HL-60 (cell line): Measurements from ENCODE around the gene USP13.

Experiments used
- DNase-seq, 2 experiments: peaks; one replicate each; pipeline ENCODE4 v3.0.0-alpha.2; 2010 to 2020; ENCODE audit warnings: low read depth in 1 of 2, low spot score in 1 of 2
- H3K27ac ChIP-seq: fragments of 250-450 bp; sonication (Bioruptor Pico); replicated peaks from 2 replicates; pipeline ENCODE4 v1.5.1; 2020; ENCODE audit warnings: mild to moderate bottlenecking, moderate library complexity
- H3K27me3 ChIP-seq: fragments of 250-450 bp; sonication (Bioruptor Pico); 2 replicates; pipeline ENCODE4 v1.5.1; 2021; ENCODE audit warnings: mild to moderate bottlenecking, moderate library complexity; ENCODE audit not compliant: insufficient read depth, poor library complexity, severe bottlenecking
- H3K4me3 ChIP-seq: replicated peaks from 2 replicates; pipeline ENCODE4 v1.5.1; 2011; ENCODE audit warnings: mild to moderate bottlenecking, control low read depth, low read length; ENCODE audit not compliant: insufficient read depth
- CTCF ChIP-seq: IDR thresholded peaks from one replicate; pipeline ENCODE4 v1.5.1; 2011; ENCODE audit warnings: low read length, control low read depth, inconsistent platforms; ENCODE audit not compliant: insufficient read depth
- GABPA ChIP-seq: IDR thresholded peaks from 2 replicates; pipeline ENCODE4 v1.6.1; 2012; ENCODE audit warnings: low read depth
- POLR2AphosphoS5 ChIP-seq: IDR thresholded peaks from 2 replicates; pipeline ENCODE4 v1.6.1; 2012; ENCODE audit warnings: low read depth
- SPI1 ChIP-seq: IDR thresholded peaks from 2 replicates; pipeline ENCODE4 v1.6.1; 2012; ENCODE audit warnings: low read depth, mild to moderate bottlenecking, borderline replicate concordance
- TF ChIP-seq, protein P1 (sequence below): IDR thresholded peaks from 2 replicates; pipeline ENCODE4 v1.6.1; 2012; ENCODE audit warnings: low read depth; ENCODE audit not compliant: insufficient replicate concordance

Gene USP13

DNA sequence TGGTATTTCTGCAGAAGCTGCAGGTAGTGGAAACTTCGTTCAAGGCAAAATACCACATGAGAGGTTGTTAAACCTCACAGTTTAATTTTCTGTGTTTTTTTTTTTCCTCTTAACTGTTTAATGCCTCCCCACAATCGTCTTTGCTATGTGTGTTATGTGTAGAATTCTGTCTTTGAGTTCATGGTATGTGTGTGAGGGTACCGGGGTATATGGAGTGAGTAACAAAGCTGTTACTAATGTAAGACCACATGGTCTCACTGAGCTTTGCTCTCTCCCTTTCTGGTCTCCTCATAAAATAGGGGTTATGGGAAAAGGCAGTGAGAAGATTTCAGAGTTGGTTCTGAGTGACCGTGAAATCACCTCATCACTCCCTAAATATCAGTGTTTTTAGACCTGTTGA, 143.6 kb downstream of the USP13 start:
- H3K27ac ChIP-seq, result no peak overlapping the region
- H3K4me3 ChIP-seq, result no peak overlapping the region
- no peak for DNase-seq
- H3K27me3 ChIP-seq, result no peaks in the 10 kb centered on the region
- no peak for TF ChIP-seq POLR2AphosphoS5
- TF ChIP-seq GABPA, result no peak

GRCh38 chr3:179797192-179797591, 144.4 kb downstream of the USP13 start:
- H3K27ac ChIP-seq, result no peak overlapping the region
- TF ChIP-seq SPI1, result no peak
- TF ChIP-seq GABPA, result no peak
- TF ChIP-seq, protein P1, sequence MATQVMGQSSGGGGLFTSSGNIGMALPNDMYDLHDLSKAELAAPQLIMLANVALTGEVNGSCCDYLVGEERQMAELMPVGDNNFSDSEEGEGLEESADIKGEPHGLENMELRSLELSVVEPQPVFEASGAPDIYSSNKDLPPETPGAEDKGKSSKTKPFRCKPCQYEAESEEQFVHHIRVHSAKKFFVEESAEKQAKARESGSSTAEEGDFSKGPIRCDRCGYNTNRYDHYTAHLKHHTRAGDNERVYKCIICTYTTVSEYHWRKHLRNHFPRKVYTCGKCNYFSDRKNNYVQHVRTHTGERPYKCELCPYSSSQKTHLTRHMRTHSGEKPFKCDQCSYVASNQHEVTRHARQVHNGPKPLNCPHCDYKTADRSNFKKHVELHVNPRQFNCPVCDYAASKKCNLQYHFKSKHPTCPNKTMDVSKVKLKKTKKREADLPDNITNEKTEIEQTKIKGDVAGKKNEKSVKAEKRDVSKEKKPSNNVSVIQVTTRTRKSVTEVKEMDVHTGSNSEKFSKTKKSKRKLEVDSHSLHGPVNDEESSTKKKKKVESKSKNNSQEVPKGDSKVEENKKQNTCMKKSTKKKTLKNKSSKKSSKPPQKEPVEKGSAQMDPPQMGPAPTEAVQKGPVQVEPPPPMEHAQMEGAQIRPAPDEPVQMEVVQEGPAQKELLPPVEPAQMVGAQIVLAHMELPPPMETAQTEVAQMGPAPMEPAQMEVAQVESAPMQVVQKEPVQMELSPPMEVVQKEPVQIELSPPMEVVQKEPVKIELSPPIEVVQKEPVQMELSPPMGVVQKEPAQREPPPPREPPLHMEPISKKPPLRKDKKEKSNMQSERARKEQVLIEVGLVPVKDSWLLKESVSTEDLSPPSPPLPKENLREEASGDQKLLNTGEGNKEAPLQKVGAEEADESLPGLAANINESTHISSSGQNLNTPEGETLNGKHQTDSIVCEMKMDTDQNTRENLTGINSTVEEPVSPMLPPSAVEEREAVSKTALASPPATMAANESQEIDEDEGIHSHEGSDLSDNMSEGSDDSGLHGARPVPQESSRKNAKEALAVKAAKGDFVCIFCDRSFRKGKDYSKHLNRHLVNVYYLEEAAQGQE, result no peak
- no peak for TF ChIP-seq CTCF
- no peak for TF ChIP-seq POLR2AphosphoS5
- no peaks in the 10 kb centered on the region for H3K27me3 ChIP-seq
- DNase-seq, result no peak
- no peak overlapping the region for H3K4me3 ChIP-seq

GRCh38 chr3:179801263-179801662, 148.4 kb downstream of the USP13 start:
- no peak overlapping the region for H3K4me3 ChIP-seq
- TF ChIP-seq POLR2AphosphoS5, result no peak
- TF ChIP-seq GABPA, result no peak
- TF ChIP-seq SPI1, result no peak
- TF ChIP-seq, protein P1, result no peak
- no peak for TF ChIP-seq CTCF
- peak; percentile 58 to 73 for DNase-seq
- H3K27me3 ChIP-seq, result no peaks in the 10 kb centered on the region
- no peak overlapping the region for H3K27ac ChIP-seq

DNA sequence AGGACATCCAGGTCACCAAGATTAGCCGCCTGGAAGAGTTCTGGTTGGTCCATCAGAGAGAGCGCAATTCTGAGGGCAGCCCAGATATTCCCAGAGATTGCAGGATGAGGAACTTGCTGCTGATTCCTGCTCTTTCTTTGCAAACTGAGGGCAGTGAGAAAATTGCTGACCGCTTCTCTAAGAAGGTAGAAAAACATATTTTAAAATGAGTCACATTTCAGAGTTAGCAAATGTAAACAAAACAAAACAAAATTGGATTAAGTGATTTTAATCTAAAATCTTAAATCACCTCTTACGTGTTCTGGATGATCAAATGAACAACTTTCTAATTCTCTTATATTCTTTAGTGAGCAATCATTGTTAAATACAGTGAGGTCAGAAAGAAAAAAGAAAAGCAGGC, 149.0 kb downstream of the USP13 start:
- TF ChIP-seq, protein P1, result no peak
- no peak for TF ChIP-seq POLR2AphosphoS5
- TF ChIP-seq SPI1, result no peak
- no peak for TF ChIP-seq CTCF
- TF ChIP-seq GABPA, result no peak
- Histone ChIP-seq H3K27ac (no peak overlapping the region), H3K27me3 (no peaks in the 10 kb centered on the region), H3K4me3 (no peak overlapping the region)
- no peak for DNase-seq
